MV-4-11 (cell line): ENCODE results near the gene ZNF574.
A peak's percentile ranks its signal among the peaks of the same experiment; 100 is the strongest.
"Not testable (repeated sequence)": the region's sequence is repeated elsewhere in the genome, so short reads cannot be mapped to it uniquely, and the experiment has no call there.

Source experiments
- DNase-seq: peaks from one replicate; lab custom pipeline; 2025; lab: John Stamatoyannopoulos, UW

ZNF574 gene

DNA sequence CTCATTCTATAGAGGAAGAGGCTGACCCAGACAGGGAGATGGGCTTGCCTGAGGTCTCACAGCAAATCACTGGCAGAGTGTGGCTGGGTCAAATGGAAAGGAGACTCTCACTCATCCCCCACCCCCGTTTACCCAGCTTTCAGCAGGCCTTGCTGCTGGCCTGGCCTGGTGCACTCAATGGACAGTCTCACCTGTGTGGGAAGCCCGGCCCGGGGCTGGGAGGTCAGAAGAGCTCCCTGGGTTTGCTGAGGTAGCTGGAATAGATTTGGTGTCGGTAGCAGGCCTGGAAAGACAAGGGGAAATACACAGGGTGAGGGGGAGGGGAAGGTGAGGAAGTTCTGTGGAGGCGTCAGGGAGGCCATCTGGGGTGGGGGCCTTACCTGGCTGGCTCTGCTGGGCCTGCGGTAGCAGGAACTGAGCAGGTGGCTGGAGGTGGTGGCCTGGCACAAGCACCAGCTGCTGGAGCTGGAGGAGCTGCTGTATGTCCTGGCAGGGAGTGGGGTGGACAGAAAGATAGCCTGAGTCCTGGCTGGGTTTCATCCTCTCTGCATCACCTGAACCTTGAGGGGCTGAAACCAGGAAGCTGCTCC lies 23.5 kb downstream of the ZNF574 start:
- DNase-seq: no peak

DNA sequence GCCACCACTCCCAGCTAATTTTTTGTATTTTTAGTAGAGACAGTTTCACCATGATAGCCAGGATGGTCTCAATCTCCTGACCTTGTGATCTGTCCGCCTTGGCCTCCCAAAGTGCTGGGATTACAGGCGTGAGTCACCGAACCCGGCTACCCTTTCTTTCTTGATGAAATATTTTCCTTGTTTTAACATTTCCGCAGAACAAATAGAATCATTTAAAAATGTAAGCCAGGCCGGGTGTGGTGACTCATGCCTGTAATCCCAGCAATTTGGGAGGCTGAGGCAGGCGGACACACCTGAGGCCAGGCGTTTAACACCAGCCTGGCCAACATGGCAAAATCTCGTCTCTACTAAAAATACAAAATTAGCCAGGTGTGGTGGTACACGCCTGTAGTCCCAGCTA lies 24.3 kb downstream of the ZNF574 start:
- not testable (repeated sequence) for DNase-seq

DNA sequence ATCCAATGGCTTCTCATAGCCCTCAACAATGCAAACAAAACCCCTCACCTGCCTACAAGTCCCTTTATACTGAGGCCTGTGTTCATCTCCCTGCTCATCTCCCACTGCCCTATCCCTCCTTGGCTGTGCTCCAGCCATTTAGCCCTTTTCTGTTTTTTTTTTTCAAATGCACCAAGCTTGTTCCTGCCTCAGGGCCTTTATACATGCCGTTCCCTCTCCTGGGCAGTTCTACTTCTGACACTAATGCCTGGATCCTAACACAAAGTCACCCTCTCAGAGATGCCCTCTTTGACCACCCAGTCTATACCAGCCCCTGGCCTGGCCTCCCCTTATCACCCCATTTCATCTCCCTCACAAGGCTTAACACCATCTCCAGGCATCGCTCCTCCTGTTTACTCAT lies 26.9 kb downstream of the ZNF574 start:
- no peak for DNase-seq

GRCh38 chr19:42105368-42105767 lies 29.4 kb downstream of the ZNF574 start:
- no peak for DNase-seq

DNA sequence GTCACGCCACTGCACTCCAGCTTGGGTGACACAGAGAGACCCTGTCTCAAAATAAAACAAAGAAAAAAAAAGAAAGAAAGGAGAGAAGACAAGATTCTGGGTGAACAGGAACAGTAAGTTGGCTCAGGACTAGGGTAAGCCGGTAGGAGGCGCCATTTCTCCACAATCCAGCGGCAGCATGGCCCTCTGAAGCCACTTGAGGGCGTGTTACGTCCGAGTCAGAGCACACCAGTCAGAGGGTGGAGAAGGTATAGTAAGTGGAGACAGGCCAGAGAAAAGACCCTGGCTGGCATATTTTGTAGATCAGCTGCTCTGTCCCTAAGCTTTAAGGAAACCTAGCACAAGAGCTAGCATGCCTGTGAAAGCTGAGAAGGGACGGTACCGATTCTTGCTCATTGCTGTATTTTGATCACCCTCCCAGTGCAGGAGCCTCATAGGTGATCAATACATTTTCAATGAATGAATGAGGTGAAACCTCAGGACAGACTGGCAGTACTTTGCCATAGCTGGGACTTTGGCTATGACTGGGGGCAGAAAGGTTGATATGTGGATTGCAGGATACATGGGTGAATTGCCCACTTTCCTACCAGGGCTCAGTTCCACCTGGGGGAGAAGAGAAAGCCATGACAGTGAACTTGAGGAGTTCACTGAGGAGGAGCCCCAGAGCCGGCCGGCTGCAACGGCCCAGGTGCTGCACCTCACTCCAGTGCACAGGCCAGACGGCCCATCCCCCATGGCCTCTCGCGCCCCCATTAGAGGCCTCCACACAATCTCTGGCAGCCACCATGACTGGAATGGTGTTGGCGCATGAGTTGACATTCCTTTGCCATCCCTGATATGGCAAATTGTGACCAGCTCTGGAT lies 32.8 kb downstream of the ZNF574 start:
- peak; percentile 90 for DNase-seq

DNA sequence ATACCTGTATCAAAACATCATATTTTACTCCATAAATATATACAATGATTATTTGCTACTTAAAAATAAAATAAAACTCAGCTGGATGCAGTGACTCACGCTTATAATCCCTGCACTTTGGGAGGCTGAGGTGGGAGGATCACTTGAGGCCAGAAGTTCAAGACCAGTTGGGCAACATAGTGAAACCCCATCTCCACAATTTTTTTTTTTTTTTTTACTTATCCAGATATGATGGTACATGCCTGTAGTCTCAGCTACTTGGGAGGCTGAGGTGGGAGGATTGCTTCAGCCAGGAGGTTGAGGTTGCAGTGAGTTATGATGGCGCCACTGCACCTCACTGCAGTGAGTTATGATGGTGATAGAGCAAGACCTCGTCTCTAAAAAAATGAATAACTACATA lies 33.9 kb downstream of the ZNF574 start:
- DNase-seq: peak; percentile 64

DNA sequence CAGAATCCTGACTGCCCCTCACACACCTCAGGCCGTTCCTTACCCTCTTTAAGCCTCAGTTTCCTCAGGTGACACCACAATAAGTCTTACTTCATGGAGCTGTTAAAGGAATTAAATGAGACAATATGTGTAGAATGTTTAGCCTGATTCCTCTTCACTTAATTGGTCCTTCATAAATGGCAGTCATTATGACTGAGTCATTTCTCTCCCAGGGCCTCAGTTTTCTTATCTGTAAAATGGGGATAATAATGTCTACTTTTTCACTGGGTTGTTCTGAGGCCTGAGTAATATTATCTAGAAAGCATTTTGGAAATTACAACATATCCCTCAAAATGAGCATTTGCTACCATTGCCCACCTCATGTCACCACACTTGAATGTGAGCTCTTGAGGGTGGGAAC lies 34.7 kb downstream of the ZNF574 start:
- no peak for DNase-seq

- DNase-seq: no peak
Measured at GRCh38 chr19:42111384-42111783, 35.4 kb downstream of the ZNF574 start.

DNA sequence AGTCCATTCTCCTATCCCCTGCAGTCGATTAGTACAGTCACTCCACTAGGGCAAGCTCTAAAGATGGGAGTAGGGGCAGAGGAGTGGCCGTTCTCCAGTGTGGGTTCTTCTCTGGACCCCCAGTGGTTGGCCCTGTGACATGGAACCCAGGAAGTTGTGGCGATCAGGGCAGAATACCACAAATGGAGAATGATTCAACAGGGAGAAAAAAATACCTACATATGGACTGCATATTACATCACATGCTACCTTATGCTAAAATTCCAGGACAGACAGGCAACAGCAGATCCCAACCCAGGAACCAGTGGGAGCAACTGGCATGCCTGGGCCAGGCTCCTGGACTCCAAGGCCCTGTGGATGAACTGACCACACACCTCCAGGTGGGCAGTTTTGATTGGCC lies 35.8 kb downstream of the ZNF574 start:
- DNase-seq: no peak

DNA sequence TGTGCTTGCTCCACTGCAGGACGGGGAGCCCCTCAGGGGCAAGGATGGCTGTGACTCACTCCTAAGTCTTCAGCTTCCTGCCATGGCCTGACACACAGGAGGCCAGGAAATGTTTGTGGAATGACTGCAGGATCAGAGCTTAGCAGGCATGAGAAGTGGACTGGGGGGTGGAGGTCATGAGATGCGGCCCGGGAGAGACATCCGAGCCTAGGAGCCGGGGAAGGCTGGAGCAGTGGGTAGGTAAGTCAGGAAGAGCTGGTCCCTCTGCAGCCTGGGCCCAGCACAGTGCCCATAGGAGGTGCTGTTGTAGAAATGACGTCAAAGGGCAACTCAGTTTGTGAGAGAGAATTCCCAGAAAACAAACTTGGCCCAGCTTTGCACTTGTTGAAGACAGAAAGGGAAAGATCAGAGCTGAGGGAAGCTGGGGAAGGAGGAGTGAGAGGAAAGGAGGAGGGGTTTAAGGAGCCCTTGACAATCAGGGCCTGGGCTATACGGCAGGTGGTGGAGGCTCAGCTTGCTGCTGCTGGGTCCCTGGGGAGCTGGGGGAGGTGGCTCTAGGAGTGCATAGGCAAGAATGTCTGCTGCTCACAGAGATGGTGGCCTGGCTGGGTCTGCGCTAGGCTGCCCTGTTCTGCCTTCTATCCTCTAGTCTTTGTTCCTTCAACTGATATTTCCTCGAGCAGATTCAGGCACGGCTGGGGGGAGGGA lies 37.8 kb downstream of the ZNF574 start:
- peak; percentile 11 for DNase-seq

DNA sequence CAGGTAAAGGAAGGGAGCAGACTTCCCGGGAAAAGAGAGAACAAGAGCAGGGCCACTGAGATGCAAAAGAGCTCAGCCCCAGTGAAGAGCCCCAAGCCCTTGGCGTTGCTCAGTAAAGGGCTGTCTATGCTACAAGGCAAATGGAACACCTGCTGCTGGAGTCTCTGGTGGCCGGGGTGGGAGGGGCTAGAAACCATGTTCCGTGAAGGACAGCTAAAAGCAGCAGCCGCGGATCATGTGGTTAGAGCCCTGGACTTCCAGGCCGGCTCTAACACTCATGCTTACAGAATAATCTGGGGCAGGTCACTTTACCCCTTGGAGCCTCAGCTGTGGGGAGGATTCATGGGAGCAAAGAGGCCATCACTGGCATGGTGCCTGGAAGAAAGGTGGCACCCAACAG lies 38.4 kb downstream of the ZNF574 start:
- peak; percentile 46 for DNase-seq

GRCh38 chr19:42115219-42115618 lies 39.3 kb downstream of the ZNF574 start:
- no peak for DNase-seq

DNA sequence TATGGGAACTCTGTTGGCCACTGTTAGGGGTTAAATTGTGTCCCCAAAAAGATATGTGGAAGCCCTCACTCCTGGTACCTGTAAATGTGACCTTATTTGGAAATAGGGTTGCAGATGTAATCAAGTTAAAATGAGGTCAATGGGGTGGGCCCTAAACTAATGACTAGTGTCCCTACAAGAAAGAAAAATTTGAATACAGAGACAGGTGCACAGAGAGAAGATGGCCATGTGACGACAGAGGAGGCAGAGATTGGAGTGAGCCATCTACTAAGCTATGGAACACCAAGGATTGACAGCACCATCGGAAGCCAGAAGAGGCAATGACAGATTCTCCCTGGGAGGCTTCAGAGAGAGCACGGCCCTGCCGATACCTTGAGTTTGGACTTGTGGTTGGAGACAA lies 39.7 kb downstream of the ZNF574 start:
- no peak for DNase-seq

DNA sequence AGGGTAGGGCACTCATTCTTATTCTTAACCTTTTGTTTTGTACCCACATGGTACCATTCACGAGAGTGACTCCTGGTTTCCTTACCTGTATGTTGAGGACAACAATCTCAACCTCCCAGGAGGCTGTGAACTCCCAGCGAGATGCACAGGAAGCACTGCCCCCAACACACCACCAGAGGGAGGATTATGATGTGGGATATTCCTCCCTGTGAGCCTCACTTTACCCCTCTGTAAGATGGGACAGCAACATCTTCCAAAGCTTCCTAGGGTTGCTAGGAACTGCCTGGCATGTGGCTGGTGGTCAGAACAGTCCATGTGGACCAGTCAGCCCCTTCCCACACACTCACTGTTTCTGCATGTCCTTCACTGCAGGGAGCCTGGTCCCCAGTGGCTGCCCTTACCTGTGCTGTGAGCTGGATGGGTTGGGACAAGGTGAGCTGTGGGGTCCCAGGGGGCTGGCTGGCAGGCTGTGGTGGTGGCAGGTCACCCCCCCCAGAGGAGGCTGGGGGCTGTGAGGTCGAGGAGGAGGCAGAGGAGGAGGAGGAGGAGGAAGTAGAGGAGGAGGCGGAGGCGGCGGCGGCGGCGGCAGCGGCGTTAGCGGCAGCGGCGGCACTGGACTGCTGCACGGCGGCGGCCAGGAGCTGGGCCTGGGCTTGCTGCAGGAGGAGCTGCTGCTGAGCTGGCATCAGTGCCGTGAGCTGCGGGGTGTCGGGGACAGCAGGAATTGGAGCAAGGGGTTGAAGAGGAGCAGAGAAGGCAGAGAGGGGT lies 40.5 kb downstream of the ZNF574 start:
- DNase-seq: no peak

- DNase-seq: no peak
Measured at GRCh38 chr19:42117076-42117475, 41.1 kb downstream of the ZNF574 start.

DNA sequence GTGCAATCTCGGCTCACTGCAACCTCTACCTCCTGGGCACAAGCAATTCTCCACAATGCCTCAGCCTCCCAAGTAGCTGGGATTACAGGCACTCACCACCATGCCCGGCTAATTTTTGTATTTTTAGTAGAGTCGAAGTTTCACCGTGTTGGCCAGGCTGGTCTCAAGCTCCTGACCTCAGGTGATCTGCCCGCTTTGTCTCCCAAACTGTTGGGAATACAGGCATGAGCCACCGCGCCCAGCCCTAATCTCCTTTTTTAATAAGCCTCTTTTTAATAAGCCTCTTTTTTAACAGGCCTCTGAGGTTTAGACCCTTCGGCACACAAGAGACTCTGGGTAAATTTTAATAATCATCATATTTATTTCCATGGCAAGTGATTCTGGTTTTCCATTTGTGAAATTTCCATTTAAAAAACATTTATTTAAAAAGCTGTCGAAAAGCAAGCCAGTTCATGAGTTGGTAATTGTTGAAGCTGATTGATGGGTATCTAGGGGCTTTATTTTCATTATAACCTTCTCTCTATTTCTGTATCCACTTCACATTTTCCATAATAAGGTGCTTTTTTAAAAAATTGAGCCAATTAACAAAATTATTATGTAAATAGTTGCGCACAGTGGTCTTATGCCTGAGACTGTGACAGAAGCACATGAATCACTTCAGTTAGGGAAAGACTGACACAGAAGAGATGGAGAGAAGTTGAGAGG lies 44.5 kb downstream of the ZNF574 start:
- DNase-seq: no peak

GRCh38 chr19:42121036-42121621 lies 45.2 kb downstream of the ZNF574 start:
- peak; percentile 30 for DNase-seq

- peak; percentile 81 for DNase-seq
Measured at GRCh38 chr19:42121656-42122069, 45.7 kb downstream of the ZNF574 start.

GRCh38 chr19:42122691-42123607 lies 47.0 kb downstream of the ZNF574 start:
- peak; percentile 11 for DNase-seq

- no peak for DNase-seq
Measured at GRCh38 chr19:42123765-42124164, 47.8 kb downstream of the ZNF574 start.
